GM10847 (cell line): ENCODE data around the gene KNDC1.

Experiments used
- POLR2A ChIP-seq: IDR thresholded peaks from 2 replicates; pipeline ENCODE4 v1.6.1; 2011; ENCODE audit not compliant: insufficient read length; ENCODE audit errors: extremely low read depth

KNDC1 gene

GRCh38 chr10:133253361-133253955, 93.4 kb downstream of the KNDC1 start:
- no peak for TF ChIP-seq POLR2A

- no peak for TF ChIP-seq POLR2A
Observed at GRCh38 chr10:133254421-133255120, 94.6 kb downstream of the KNDC1 start.

- TF ChIP-seq POLR2A: no peak
Observed at GRCh38 chr10:133255323-133255722, 95.3 kb downstream of the KNDC1 start.

GRCh38 chr10:133257489-133258065, 97.6 kb downstream of the KNDC1 start:
- TF ChIP-seq POLR2A: no peak

- no peak for TF ChIP-seq POLR2A
Observed at GRCh38 chr10:133258066-133258817, 98.2 kb downstream of the KNDC1 start.

GRCh38 chr10:133258818-133259601, 99.0 kb downstream of the KNDC1 start:
- no peak for TF ChIP-seq POLR2A

- no peak for TF ChIP-seq POLR2A
Observed at GRCh38 chr10:133259602-133259989, 99.6 kb downstream of the KNDC1 start.

GRCh38 chr10:133260895-133261725, 101.1 kb downstream of the KNDC1 start:
- no peak for TF ChIP-seq POLR2A

- peak; percentile 45 for TF ChIP-seq POLR2A
Observed at GRCh38 chr10:133261726-133262325, 101.8 kb downstream of the KNDC1 start.

- TF ChIP-seq POLR2A: no peak
Observed at GRCh38 chr10:133262696-133263095, 102.7 kb downstream of the KNDC1 start.

GRCh38 chr10:133263674-133264073, 103.7 kb downstream of the KNDC1 start:
- no peak for TF ChIP-seq POLR2A

GRCh38 chr10:133264461-133264860, 104.4 kb downstream of the KNDC1 start:
- no peak for TF ChIP-seq POLR2A

- no peak for TF ChIP-seq POLR2A
Observed at GRCh38 chr10:133266056-133266795, 106.2 kb downstream of the KNDC1 start.

- TF ChIP-seq POLR2A: no peak
Observed at GRCh38 chr10:133267293-133267692, 107.3 kb downstream of the KNDC1 start.

- TF ChIP-seq POLR2A: no peak
Observed at GRCh38 chr10:133267829-133268228, 107.8 kb downstream of the KNDC1 start.
